ENCODE results near the gene BCO1. TPM values are rescaled to one million over a fixed set of nuclear protein-coding genes. Genes with fewer than 3 reads are reported as not detected.

BCO1 gene
- total RNA-seq, 1 experiment from 2014 or later: not detected

DNA sequence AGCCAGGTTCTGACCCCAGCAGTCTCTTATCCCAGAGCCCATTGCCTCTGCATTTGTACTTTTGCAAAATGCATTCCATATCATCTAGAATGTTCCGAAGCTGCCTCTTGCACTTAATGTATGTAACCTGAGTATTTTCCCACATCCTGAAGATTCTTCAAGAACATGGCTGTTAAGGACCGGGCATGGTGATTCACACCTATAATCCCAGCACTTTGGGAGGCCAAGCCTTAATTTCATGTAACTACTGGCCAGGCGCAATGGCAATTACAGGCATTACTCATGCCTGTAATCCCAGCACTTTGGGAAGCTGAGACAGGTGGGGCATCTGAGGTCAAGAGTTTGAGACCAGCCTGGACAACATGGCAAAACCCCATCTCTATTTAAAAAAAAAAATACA lies 44.6 kb downstream of the BCO1 start:
- H3K4me1 ChIP-seq (ENCODE audit: low read length): no peaks in the 10 kb centered on the region

GRCh38 chr16:81284995-81285600 lies 46.6 kb downstream of the BCO1 start:
- no peaks in the 10 kb centered on the region for H4K20me1 ChIP-seq (ENCODE audit: insufficient read depth, low read depth, low read length)
- H3K9me2 ChIP-seq (replicated peaks; ENCODE audit: insufficient read depth, low read length): no peaks in the 10 kb centered on the region
- H3K4me1 ChIP-seq (ENCODE audit: low read length): no peaks in the 10 kb centered on the region
- H3K9ac ChIP-seq (ENCODE audit: low read length): no peak overlapping the region
- H3K36me3 ChIP-seq (ENCODE audit: insufficient read depth, low read length): no peaks in the 10 kb centered on the region
- H3K4me3 ChIP-seq (ENCODE audit: low read length): no peak overlapping the region
- no peak overlapping the region for H2AFZ ChIP-seq (ENCODE audit: low read length)
- H3K79me2 ChIP-seq (ENCODE audit: low read length): no peaks in the 10 kb centered on the region
- no peak overlapping the region for H3K27ac ChIP-seq (ENCODE audit: low read length)
- H3K4me2 ChIP-seq (ENCODE audit: low read depth, low read length, poor library complexity, severe bottlenecking): no peak overlapping the region
- H3K9me3 ChIP-seq (ENCODE audit: low read length): no peaks in the 10 kb centered on the region
- DNase-seq: no peak
- H3K27me3 ChIP-seq (ENCODE audit: low read length): no peaks in the 10 kb centered on the region

More for the DNA sequence above, 44.6 kb downstream of the BCO1 start:
- Histone ChIP-seq H3K9me2 (replicated peaks; ENCODE audit: insufficient read depth, low read length) (no peaks in the 10 kb centered on the region), H4K20me1 (ENCODE audit: insufficient read depth, low read depth, low read length) (no peaks in the 10 kb centered on the region), H3K9ac (ENCODE audit: low read length) (no peak overlapping the region), H3K4me3 (ENCODE audit: low read length) (no peak overlapping the region), H3K4me2 (ENCODE audit: low read depth, low read length, poor library complexity, severe bottlenecking) (no peak overlapping the region), H3K9me3 (ENCODE audit: low read length) (no peaks in the 10 kb centered on the region), H3K36me3 (ENCODE audit: insufficient read depth, low read length) (no peaks in the 10 kb centered on the region), H3K79me2 (ENCODE audit: low read length) (no peaks in the 10 kb centered on the region), H3K27me3 (ENCODE audit: low read length) (no peaks in the 10 kb centered on the region), H2AFZ (ENCODE audit: low read length) (no peak overlapping the region), H3K27ac (ENCODE audit: low read length) (no peak overlapping the region)
- DNase-seq: no peak

- no peak overlapping the region for H2AFZ ChIP-seq (ENCODE audit: low read length)
- no peaks in the 10 kb centered on the region for H3K9me2 ChIP-seq (replicated peaks; ENCODE audit: insufficient read depth, low read length)
- H4K20me1 ChIP-seq (ENCODE audit: insufficient read depth, low read depth, low read length): no peaks in the 10 kb centered on the region
- H3K4me3 ChIP-seq (ENCODE audit: low read length): no peak overlapping the region
- no peaks in the 10 kb centered on the region for H3K79me2 ChIP-seq (ENCODE audit: low read length)
- no peak overlapping the region for H3K9ac ChIP-seq (ENCODE audit: low read length)
- no peak overlapping the region for H3K27ac ChIP-seq (ENCODE audit: low read length)
- no peaks in the 10 kb centered on the region for H3K4me1 ChIP-seq (ENCODE audit: low read length)
- no peaks in the 10 kb centered on the region for H3K36me3 ChIP-seq (ENCODE audit: insufficient read depth, low read length)
- H3K27me3 ChIP-seq (ENCODE audit: low read length): no peaks in the 10 kb centered on the region
- H3K9me3 ChIP-seq (ENCODE audit: low read length): no peaks in the 10 kb centered on the region
- H3K4me2 ChIP-seq (ENCODE audit: low read depth, low read length, poor library complexity, severe bottlenecking): no peak overlapping the region
- no peak for DNase-seq
Observed at GRCh38 chr16:81286190-81286589, 47.7 kb downstream of the BCO1 start.

GRCh38 chr16:81291117-81291516 lies 52.6 kb downstream of the BCO1 start:
- no peak overlapping the region for H3K4me3 ChIP-seq (ENCODE audit: low read length)
- H3K36me3 ChIP-seq (ENCODE audit: insufficient read depth, low read length): no peaks in the 10 kb centered on the region
- H3K4me1 ChIP-seq (ENCODE audit: low read length): no peaks in the 10 kb centered on the region
- H3K9me2 ChIP-seq (replicated peaks; ENCODE audit: insufficient read depth, low read length): no peaks in the 10 kb centered on the region
- no peaks in the 10 kb centered on the region for H3K27me3 ChIP-seq (ENCODE audit: low read length)
- no peak overlapping the region for H3K9ac ChIP-seq (ENCODE audit: low read length)
- H3K27ac ChIP-seq (ENCODE audit: low read length): no peak overlapping the region
- no peaks in the 10 kb centered on the region for H3K9me3 ChIP-seq (ENCODE audit: low read length)
- H2AFZ ChIP-seq (ENCODE audit: low read length): no peak overlapping the region
- DNase-seq: no peak
- no peaks in the 10 kb centered on the region for H4K20me1 ChIP-seq (ENCODE audit: insufficient read depth, low read depth, low read length)
- no peaks in the 10 kb centered on the region for H3K79me2 ChIP-seq (ENCODE audit: low read length)
- no peak overlapping the region for H3K4me2 ChIP-seq (ENCODE audit: low read depth, low read length, poor library complexity, severe bottlenecking)

- DNase-seq: no peak
- Histone ChIP-seq H3K9me3 (ENCODE audit: low read length) (no peaks in the 10 kb centered on the region), H3K27ac (ENCODE audit: low read length) (no peak overlapping the region), H3K27me3 (ENCODE audit: low read length) (no peaks in the 10 kb centered on the region), H3K9ac (ENCODE audit: low read length) (no peak overlapping the region), H4K20me1 (ENCODE audit: insufficient read depth, low read depth, low read length) (no peaks in the 10 kb centered on the region), H3K4me2 (ENCODE audit: low read depth, low read length, poor library complexity, severe bottlenecking) (no peak overlapping the region), H3K4me3 (ENCODE audit: low read length) (no peak overlapping the region), H3K9me2 (replicated peaks; ENCODE audit: insufficient read depth, low read length) (no peaks in the 10 kb centered on the region), H2AFZ (ENCODE audit: low read length) (no peak overlapping the region), H3K79me2 (ENCODE audit: low read length) (no peaks in the 10 kb centered on the region), H3K4me1 (ENCODE audit: low read length) (no peaks in the 10 kb centered on the region), H3K36me3 (ENCODE audit: insufficient read depth, low read length) (no peaks in the 10 kb centered on the region)
Observed at GRCh38 chr16:81292936-81293335, 54.4 kb downstream of the BCO1 start.

DNA sequence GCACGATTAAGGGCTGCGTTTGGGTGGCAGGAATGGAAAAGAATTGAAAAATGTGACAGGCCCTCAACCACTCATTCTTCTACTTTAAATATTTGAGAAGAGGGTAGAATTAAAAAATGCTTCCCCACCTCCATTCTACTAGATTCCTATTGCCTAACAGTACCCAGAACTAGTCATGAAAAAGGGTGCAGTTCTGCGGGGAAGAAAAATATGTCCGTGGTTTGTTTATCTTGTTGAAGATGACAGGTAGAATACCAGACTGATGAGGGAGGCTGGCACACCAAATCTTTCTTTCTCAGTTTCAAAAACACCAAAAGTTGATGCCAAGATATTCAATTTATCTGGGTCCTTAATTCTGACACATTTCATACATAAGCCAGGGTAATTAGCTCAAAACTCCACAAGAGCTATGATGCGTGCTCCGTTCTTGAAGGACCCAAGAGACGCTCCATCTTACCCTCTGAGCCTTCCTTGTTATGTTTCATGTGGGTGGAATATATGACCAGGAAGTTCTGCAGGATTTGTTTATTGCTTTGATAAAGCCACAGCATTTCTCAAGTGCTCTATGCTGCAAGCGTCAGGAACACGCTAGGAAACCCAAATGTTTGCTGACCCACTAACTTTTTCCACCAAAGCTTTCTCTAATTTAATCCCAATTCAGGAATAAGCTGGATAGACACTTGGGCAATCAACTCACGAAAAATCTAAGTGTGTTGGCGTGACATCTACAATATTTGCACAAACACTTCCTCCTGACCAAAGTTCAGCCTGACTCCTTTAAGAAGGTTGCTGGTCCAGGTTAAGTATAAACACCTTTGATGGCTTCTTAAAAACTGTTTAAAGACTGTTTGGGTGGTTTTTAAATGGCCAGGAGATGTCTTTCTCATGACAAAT lies 55.7 kb downstream of the BCO1 start:
- Histone ChIP-seq H3K4me2 (ENCODE audit: low read depth, low read length, poor library complexity, severe bottlenecking) (no peak overlapping the region), H3K9me3 (ENCODE audit: low read length) (no peaks in the 10 kb centered on the region), H3K79me2 (ENCODE audit: low read length) (no peaks in the 10 kb centered on the region), H3K9me2 (replicated peaks; ENCODE audit: insufficient read depth, low read length) (no peaks in the 10 kb centered on the region), H3K4me1 (ENCODE audit: low read length) (no peaks in the 10 kb centered on the region), H3K27ac (ENCODE audit: low read length) (no peak overlapping the region), H2AFZ (ENCODE audit: low read length) (no peak overlapping the region), H3K36me3 (ENCODE audit: insufficient read depth, low read length) (no peaks in the 10 kb centered on the region), H3K27me3 (ENCODE audit: low read length) (no peaks in the 10 kb centered on the region), H3K9ac (ENCODE audit: low read length) (no peak overlapping the region), H4K20me1 (ENCODE audit: insufficient read depth, low read depth, low read length) (no peaks in the 10 kb centered on the region), H3K4me3 (ENCODE audit: low read length) (no peak overlapping the region)
- no peak for DNase-seq

GRCh38 chr16:81296631-81297030 lies 58.1 kb downstream of the BCO1 start:
- no peaks in the 10 kb centered on the region for H3K27me3 ChIP-seq (ENCODE audit: low read length)
- H3K4me2 ChIP-seq (ENCODE audit: low read depth, low read length, poor library complexity, severe bottlenecking): no peak overlapping the region
- no peaks in the 10 kb centered on the region for H3K9me2 ChIP-seq (replicated peaks; ENCODE audit: insufficient read depth, low read length)
- H3K9ac ChIP-seq (ENCODE audit: low read length): no peak overlapping the region
- no peaks in the 10 kb centered on the region for H3K79me2 ChIP-seq (ENCODE audit: low read length)
- no peak overlapping the region for H3K4me3 ChIP-seq (ENCODE audit: low read length)
- no peaks in the 10 kb centered on the region for H3K9me3 ChIP-seq (ENCODE audit: low read length)
- H3K27ac ChIP-seq (ENCODE audit: low read length): no peak overlapping the region
- no peaks in the 10 kb centered on the region for H3K36me3 ChIP-seq (ENCODE audit: insufficient read depth, low read length)
- no peaks in the 10 kb centered on the region for H4K20me1 ChIP-seq (ENCODE audit: insufficient read depth, low read depth, low read length)
- H3K4me1 ChIP-seq (ENCODE audit: low read length): no peaks in the 10 kb centered on the region
- H2AFZ ChIP-seq (ENCODE audit: low read length): no peak overlapping the region
- no peak for DNase-seq

DNA sequence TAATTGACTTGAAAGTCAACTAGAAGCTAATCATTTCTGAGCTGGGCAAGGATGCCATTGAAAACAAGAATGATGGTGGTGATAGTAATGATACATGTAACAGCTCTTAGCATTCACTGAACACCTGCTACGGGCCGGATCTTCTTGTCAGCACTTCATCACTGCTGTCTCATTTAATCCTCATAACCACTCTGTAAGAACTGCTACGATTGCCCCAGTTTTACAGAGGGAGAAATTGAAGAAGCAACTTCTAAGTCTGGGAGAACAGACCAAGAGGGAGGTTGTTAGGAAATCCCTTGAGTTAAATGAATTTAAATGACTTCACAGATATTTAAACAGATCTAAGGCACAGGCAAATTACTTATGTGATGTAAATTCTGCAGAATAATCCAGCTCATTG lies 69.3 kb downstream of the BCO1 start:
- Histone ChIP-seq H3K4me1 (ENCODE audit: low read length) (no peaks in the 10 kb centered on the region), H3K79me2 (ENCODE audit: low read length) (no peaks in the 10 kb centered on the region), H3K36me3 (ENCODE audit: insufficient read depth, low read length) (no peaks in the 10 kb centered on the region), H3K9me2 (replicated peaks; ENCODE audit: insufficient read depth, low read length) (no peaks in the 10 kb centered on the region), H3K27me3 (ENCODE audit: low read length) (no peaks in the 10 kb centered on the region), H3K27ac (ENCODE audit: low read length) (no peak overlapping the region), H3K9me3 (ENCODE audit: low read length) (no peaks in the 10 kb centered on the region), H3K4me2 (ENCODE audit: low read depth, low read length, poor library complexity, severe bottlenecking) (no peak overlapping the region), H2AFZ (ENCODE audit: low read length) (no peak overlapping the region), H3K4me3 (ENCODE audit: low read length) (no peak overlapping the region), H4K20me1 (ENCODE audit: insufficient read depth, low read depth, low read length) (0 out of 2 replicates have a peak, but pooled peaks cover 11% of the 10 kb centered on the region), H3K9ac (ENCODE audit: low read length) (no peak overlapping the region)
- DNase-seq: no peak
